GM12891 (cell line): ENCODE measurements around the gene MMP24.

Source experiments
- PAX5 ChIP-seq: IDR thresholded peaks from 2 replicates; pipeline ENCODE4 v1.6.1; 2011; ENCODE audit warnings: low read length, moderate library complexity, mild to moderate bottlenecking; ENCODE audit not compliant: insufficient read depth, severe bottlenecking
- POLR2A ChIP-seq: IDR thresholded peaks from 2 replicates; pipeline ENCODE4 v1.6.1; 2011; ENCODE audit warnings: low read depth, low read length, control low read depth
- POLR2AphosphoS5 ChIP-seq: IDR thresholded peaks from 2 replicates; pipeline ENCODE4 v1.6.1; 2011; ENCODE audit warnings: low read depth, low read length, control low read depth
- POU2F2 ChIP-seq: IDR thresholded peaks from 2 replicates; pipeline ENCODE4 v1.6.1; 2011; ENCODE audit warnings: low read depth, mild to moderate bottlenecking, control low read depth, low read length, moderate library complexity
- SPI1 ChIP-seq: IDR thresholded peaks from 2 replicates; pipeline ENCODE4 v1.6.1; 2011; ENCODE audit warnings: low read depth, low read length, control low read depth

DNA sequence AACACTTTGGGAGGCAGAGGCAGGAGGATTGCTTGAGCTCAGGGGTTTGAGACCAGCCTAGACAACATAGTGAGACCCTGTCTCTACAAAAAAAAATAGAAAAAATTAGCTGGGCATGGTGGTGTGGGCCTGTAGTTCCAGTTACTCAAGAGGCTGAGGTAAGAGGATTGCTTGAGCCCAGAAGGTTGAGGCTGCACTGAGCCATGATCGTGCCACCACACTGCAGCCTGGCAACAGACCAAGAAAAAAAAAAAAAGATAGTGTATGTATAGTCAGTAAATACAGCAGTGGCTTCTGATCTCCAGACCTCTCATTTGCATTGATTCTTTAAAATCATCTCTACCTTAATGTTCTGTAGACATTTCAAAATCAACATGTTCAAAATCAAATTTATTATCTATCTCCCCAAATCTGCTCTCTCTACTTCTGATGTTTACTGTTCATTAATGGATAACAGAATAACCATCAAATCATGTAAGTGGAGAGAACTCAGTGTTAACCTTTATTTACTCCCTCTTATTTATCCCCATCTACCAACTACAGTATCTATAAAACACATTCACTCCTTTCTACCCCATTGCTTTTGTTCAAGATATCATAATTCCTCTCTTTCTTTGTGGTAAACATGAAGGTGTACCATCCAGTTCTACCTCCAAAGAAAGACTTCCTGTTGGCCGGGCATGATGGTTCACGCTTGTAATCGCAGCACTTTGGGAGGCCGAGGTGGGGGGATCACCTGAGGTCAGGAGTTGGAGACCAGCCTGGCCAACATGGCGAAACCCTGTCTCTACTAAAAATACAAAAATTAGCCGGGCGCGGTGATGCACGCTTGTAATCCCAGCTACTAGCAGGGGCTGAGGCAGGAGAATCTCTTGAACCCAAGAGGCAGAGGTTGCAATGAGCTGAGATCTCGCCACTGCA is 46.9 kb upstream of the MMP24 start:
- TF ChIP-seq POLR2A (no peak), POLR2AphosphoS5 (no peak), SPI1 (no peak), PAX5 (no peak), POU2F2 (no peak)
